H1 (cell line): ENCODE data around the gene PLAC9. TPM values are rescaled to one million over a fixed set of nuclear protein-coding genes. Genes with fewer than 3 reads are reported as not detected.

Source experiments
- CTCF ChIA-PET: fragments of 300-600 bp; sonication (Branson Sonifier 250); formaldehyde crosslinking; loops from one replicate; lab custom pipeline; 2021; ENCODE audit not compliant: partially characterized antibody; lab: Charles Lee
- POLR2A ChIA-PET: fragments of 300-600 bp; sonication (Branson Sonifier 250); formaldehyde crosslinking; loops from one replicate; lab custom pipeline; 2021; ENCODE audit warnings: inconsistent platforms; ENCODE audit not compliant: partially characterized antibody; lab: Charles Lee
- DNase-seq, 2 experiments: peaks; one replicate each; pipeline versions ENCODE4 v3.0.0 to v3.0.0-alpha.2; 2010 to 2022; ENCODE audit warnings: low spot score in 2 of 2, low read depth in 1 of 2, mixed read lengths in 1 of 2
- FAIRE-seq: peaks from 2 replicates; lab custom pipeline; 2011; peaks lifted over from hg19 to GRCh38; lab: Jason Lieb, UNC
- H2AFZ ChIP-seq: 2 replicates; pipeline ENCODE4 v1.8.1; 2012; ENCODE audit warnings: low read length, inconsistent platforms
- H2AK5ac ChIP-seq: 2 replicates; pipeline ENCODE4 v1.6.1; 2013; ENCODE audit warnings: low read depth, low read length
- H2BK120ac ChIP-seq: replicated peaks from 2 replicates; pipeline ENCODE3; 2013; ENCODE audit warnings: low read depth, low read length, inconsistent platforms
- H2BK12ac ChIP-seq: 2 replicates; pipeline ENCODE4 v1.6.1; 2013; ENCODE audit warnings: low read depth, low read length
- H2BK15ac ChIP-seq: 2 replicates; pipeline ENCODE4 v1.6.1; 2013; ENCODE audit warnings: low read length
- H2BK20ac ChIP-seq: 2 replicates; pipeline ENCODE4 v1.6.1; 2013; ENCODE audit warnings: low read length
- H2BK5ac ChIP-seq: 2 replicates; pipeline ENCODE4 v1.6.1; 2013; ENCODE audit warnings: low read depth, low read length
- H3K14ac ChIP-seq: 2 replicates; pipeline ENCODE4 v1.6.1; 2013; ENCODE audit warnings: inconsistent platforms; ENCODE audit not compliant: insufficient read length
- H3K18ac ChIP-seq: 2 replicates; pipeline ENCODE4 v1.6.1; 2013; ENCODE audit warnings: low read length; ENCODE audit errors: extremely low read depth
- H3K23ac ChIP-seq: 2 replicates; pipeline ENCODE4 v1.6.1; 2013; ENCODE audit warnings: inconsistent platforms; ENCODE audit not compliant: insufficient read length
- H3K23me2 ChIP-seq: 2 replicates; pipeline ENCODE4 v1.6.1; 2013; ENCODE audit warnings: low read depth, low read length
- H3K27ac ChIP-seq: 2 replicates; pipeline ENCODE4 v1.6.1; 2011; ENCODE audit warnings: low read depth, low read length, inconsistent platforms
- H3K27me3 ChIP-seq, 4 experiments: replicated peaks in 1 of 4; 1 replicate in 1 of 4; 2 replicates in 3 of 4; pipeline versions ENCODE4 v1.6.1 to v1.8.1; 2011 to 2013; ENCODE audit warnings: low read length in 3 of 4, mild to moderate bottlenecking in 3 of 4, inconsistent platforms in 2 of 4, mixed read lengths in 2 of 4, moderate library complexity in 1 of 4; ENCODE audit not compliant: control insufficient read depth in 3 of 4, insufficient read depth in 3 of 4; ENCODE audit errors: extremely low read depth in 1 of 4
- H3K36me3 ChIP-seq, 4 experiments: 2 replicates each; pipeline versions ENCODE4 v1.6.1 to v1.8.1; 2011 to 2013; ENCODE audit warnings: mild to moderate bottlenecking in 4 of 4, low read length in 3 of 4, moderate library complexity in 2 of 4, control low read depth in 1 of 4, inconsistent platforms in 1 of 4; ENCODE audit not compliant: insufficient read depth in 4 of 4, control insufficient read depth in 2 of 4
- H3K4ac ChIP-seq: replicated peaks from 2 replicates; pipeline ENCODE3; 2013; ENCODE audit warnings: low read length, low read depth, mixed read lengths, inconsistent platforms; ENCODE audit not compliant: insufficient read length
- H3K4me1 ChIP-seq, 4 experiments: replicated peaks in 1 of 4; 1 replicate in 1 of 4; 2 replicates in 3 of 4; pipeline versions ENCODE4 v1.6.1 to v1.8.1; 2011 to 2013; ENCODE audit warnings: low read length in 3 of 4, inconsistent platforms in 2 of 4, mixed read lengths in 1 of 4; ENCODE audit not compliant: insufficient read depth in 4 of 4, control insufficient read depth in 3 of 4
- H3K4me2 ChIP-seq, 2 experiments: 2 replicates each; pipeline versions ENCODE4 v1.6.1 to v1.8.1; 2011 to 2013; ENCODE audit warnings: low read depth in 2 of 2, low read length in 2 of 2, control low read depth in 1 of 2, inconsistent platforms in 1 of 2, mild to moderate bottlenecking in 1 of 2; ENCODE audit not compliant: insufficient read depth in 1 of 2
- H3K4me3 ChIP-seq, 4 experiments: fragments of 200-600, 300-600 bp in 1 of 4; sonication (generic), shearing (Covaris generic), sonication (Bioruptor Twin) in 1 of 4; 2 replicates each; pipeline versions ENCODE4 v1.5.1 to v1.8.1; 2011 to 2016; ENCODE audit warnings: low read length in 4 of 4, low read depth in 3 of 4, control low read depth in 2 of 4, inconsistent platforms in 2 of 4, mild to moderate bottlenecking in 2 of 4, mixed read lengths in 1 of 4, moderate library complexity in 1 of 4; ENCODE audit not compliant: insufficient read depth in 2 of 4; ENCODE audit errors: extremely low read depth in 1 of 4
- H3K56ac ChIP-seq: replicated peaks from 2 replicates; pipeline ENCODE3; 2013; ENCODE audit warnings: low read depth, mild to moderate bottlenecking, mixed read lengths, low read length, inconsistent platforms; ENCODE audit not compliant: insufficient read length
- H3K79me1 ChIP-seq: 2 replicates; pipeline ENCODE4 v1.6.1; 2013; ENCODE audit warnings: low read depth, low read length, control low read depth
- H3K79me2 ChIP-seq, 2 experiments: 2 replicates each; pipeline versions ENCODE4 v1.6.1 to v1.8.1; 2012 to 2013; ENCODE audit warnings: low read length in 2 of 2, mild to moderate bottlenecking in 2 of 2, inconsistent platforms in 1 of 2; ENCODE audit not compliant: insufficient read depth in 2 of 2, control insufficient read depth in 1 of 2
- H3K9ac ChIP-seq, 4 experiments: replicated peaks in 1 of 4; 1 replicate in 1 of 4; 2 replicates in 3 of 4; pipeline versions ENCODE4 v1.6.1 to v1.8.1; 2011 to 2013; ENCODE audit warnings: low read depth in 3 of 4, low read length in 3 of 4, control low read depth in 2 of 4, mild to moderate bottlenecking in 2 of 4, moderate library complexity in 2 of 4, inconsistent platforms in 1 of 4; ENCODE audit errors: extremely low read depth in 1 of 4
- H3K9me3 ChIP-seq, 2 experiments: 2 replicates each; pipeline versions ENCODE4 v1.6.1 to v1.8.1; 2012 to 2013; ENCODE audit warnings: mild to moderate bottlenecking in 2 of 2, moderate library complexity in 2 of 2, control low read depth in 1 of 2, inconsistent platforms in 1 of 2, low read depth in 1 of 2, low read length in 1 of 2, mixed read lengths in 1 of 2; ENCODE audit not compliant: insufficient read depth in 2 of 2
- H4K20me1 ChIP-seq, 2 experiments: replicated peaks in 1 of 2; 2 replicates each; pipeline versions ENCODE3 to v1.8.1; 2011 to 2013; ENCODE audit warnings: inconsistent platforms in 2 of 2, low read length in 2 of 2, mild to moderate bottlenecking in 1 of 2; ENCODE audit not compliant: insufficient read depth in 2 of 2, control insufficient read depth in 1 of 2
- H4K5ac ChIP-seq: 2 replicates; pipeline ENCODE4 v1.6.1; 2013; ENCODE audit warnings: low read length, low read depth, mixed read lengths, inconsistent platforms; ENCODE audit not compliant: insufficient read length
- H4K8ac ChIP-seq: 2 replicates; pipeline ENCODE4 v1.8.0; 2013; ENCODE audit warnings: mild to moderate bottlenecking, moderate library complexity, low read length, inconsistent platforms; ENCODE audit not compliant: insufficient read depth; ENCODE audit errors: extremely low read depth
- H4K91ac ChIP-seq: replicated peaks from 2 replicates; pipeline ENCODE3; 2013; ENCODE audit warnings: low read length, mixed read lengths, inconsistent platforms; ENCODE audit not compliant: insufficient read length
- RXRA ChIP-seq: IDR thresholded peaks from 2 replicates; pipeline ENCODE4 v1.6.1; 2011; ENCODE audit warnings: low read depth, mild to moderate bottlenecking, low read length, moderate library complexity; ENCODE audit not compliant: insufficient read depth
- SAP30 ChIP-seq: fragments of 300-600 bp; sonication (generic); IDR thresholded peaks from 2 replicates; pipeline ENCODE4 v1.7.1; 2012; ENCODE audit warnings: low read length, moderate library complexity, mild to moderate bottlenecking, inconsistent platforms; ENCODE audit not compliant: insufficient read depth, insufficient replicate concordance
- WGBS, 2 experiments: shearing (Covaris generic) in 1 of 2; methylation state at CpG; one replicate each; pipeline versions ENCODE4 v1.1.6 to v1.1.7; 2013 to 2015; ENCODE audit warnings: low lambda C conversion rate in 2 of 2, mixed read lengths in 2 of 2, inconsistent platforms in 1 of 2, low coverage in 1 of 2, missing lambda C conversion rate in 1 of 2; ENCODE audit not compliant: insufficient replicate concordance in 2 of 2, insufficient coverage in 1 of 2, insufficient read length in 1 of 2; ENCODE audit errors: extremely low coverage in 1 of 2, missing lambda C conversion rate in 1 of 2; 5-methylcytosine and 5-hydroxymethylcytosine counted together
- polyA plus RNA-seq, 7 experiments: library from polyadenylated mRNA; depleted of rRNA in 3 of 7; stranded (reverse) in 5 of 7; unstranded in 2 of 7; fragments of >200 nt in 5 of 7; fragments of 200-250 nt in 2 of 7; gene quantifications; 1 replicate in 5 of 7; 2 replicates in 1 of 7; 4 replicates in 1 of 7; pipeline versions ENCODE4 v1.2.1 to v1.2.3, GENCODE V29; 2011 to 2013; ENCODE audit warnings: missing spikeins in 2 of 7, mixed read lengths in 2 of 7
- total RNA-seq: library from RNA; stranded (reverse); fragmentation: NEBNext Ultra II Directional; extraction: Animal tissue kit (Norgen Biotek cat#: 25700); gene quantifications from 2 replicates; pipeline ENCODE4 v1.2.1, GENCODE V29; 2021

PLAC9 gene
- total and polyA plus RNA-seq, 2 of the 8 experiments (the other 6 are each of a cell fraction or from before 2014, with no cell fraction given) = 8.4 to 16.7 TPM

- H2BK12ac ChIP-seq = no peak overlapping the region
- no peak overlapping the region for H3K9ac ChIP-seq
- H3K14ac ChIP-seq = no peak overlapping the region
- no peaks in the 10 kb centered on the region for H3K9me3 ChIP-seq
- H4K5ac ChIP-seq = no peak overlapping the region
- no peak overlapping the region for H3K56ac ChIP-seq
- H4K8ac ChIP-seq = no peak overlapping the region
- H2AK5ac ChIP-seq = no peak overlapping the region
- no peak overlapping the region for H2BK5ac ChIP-seq
- CTCF ChIA-PET = interaction anchor here (0.8 to 1.1 kb wide), 3 partner anchors 82 to 92 kb away, joined by 3 read pairs; no protein-coding TSS in a partner anchor
- H3K4me1 ChIP-seq = peaks cover 0 to 5% (median 3%) of the 10 kb centered on the region in 4 experiments; a peak in 3 of 7 replicates
- H3K79me2 ChIP-seq = no peaks in the 10 kb centered on the region
- H3K79me1 ChIP-seq = no peaks in the 10 kb centered on the region
- no peaks in the 10 kb centered on the region for H3K27me3 ChIP-seq
- H3K4me3 ChIP-seq = no peak overlapping the region
- no peaks in the 10 kb centered on the region for H4K20me1 ChIP-seq
- no peak overlapping the region for H3K23ac ChIP-seq
- H4K91ac ChIP-seq = no peak overlapping the region
- FAIRE-seq (no peak), DNase-seq (no peak)
- H2BK120ac ChIP-seq = no peak overlapping the region
- H3K27ac ChIP-seq = no peak overlapping the region
- no peak overlapping the region for H3K18ac ChIP-seq
- no peak overlapping the region for H3K4me2 ChIP-seq
- no peaks in the 10 kb centered on the region for H3K36me3 ChIP-seq
- H2BK15ac ChIP-seq = no peak overlapping the region
- H2AFZ ChIP-seq = no peak overlapping the region
- no peak overlapping the region for H2BK20ac ChIP-seq
- no peak overlapping the region for H3K4ac ChIP-seq
- POLR2A ChIA-PET = no interaction called here
- no peaks in the 10 kb centered on the region for H3K23me2 ChIP-seq
- WGBS, 2 experiments = 94% methylated on average over 7 of the region's 7 CpGs; no CpG with 5 or more reads in 1 of the 2 experiments
- no peak for TF ChIP-seq RXRA
- TF ChIP-seq SAP30 = no peak
Measured at GRCh38 chr10:80140251-80140650, 7.7 kb downstream of the PLAC9 start.
